Activated CD4-positive, alpha-beta T cell treated with anti-CD3 and anti-CD28 coated beads, Interleukin-10, Interleukin-2, amounts not matched to agents 100 ng/mL and 50 ng/mL, durations not matched to agents 16 hours and 8 hours (primary cell): Measurements from ENCODE around the gene ZNF668.
"Not testable (repeated sequence)": the region's sequence is repeated elsewhere in the genome, so short reads cannot be mapped to it uniquely, and the experiment has no call there.

Source experiments
- DNase-seq: peaks from one replicate; pipeline ENCODE4 v3.0.0-alpha.2; 2020

The ZNF668 gene

GRCh38 chr16:31100876-31101641 is 27.0 kb upstream of the ZNF668 start:
- not testable (repeated sequence) for DNase-seq

GRCh38 chr16:31099860-31100638 is 26.0 kb upstream of the ZNF668 start:
- DNase-seq, result no peak

DNA sequence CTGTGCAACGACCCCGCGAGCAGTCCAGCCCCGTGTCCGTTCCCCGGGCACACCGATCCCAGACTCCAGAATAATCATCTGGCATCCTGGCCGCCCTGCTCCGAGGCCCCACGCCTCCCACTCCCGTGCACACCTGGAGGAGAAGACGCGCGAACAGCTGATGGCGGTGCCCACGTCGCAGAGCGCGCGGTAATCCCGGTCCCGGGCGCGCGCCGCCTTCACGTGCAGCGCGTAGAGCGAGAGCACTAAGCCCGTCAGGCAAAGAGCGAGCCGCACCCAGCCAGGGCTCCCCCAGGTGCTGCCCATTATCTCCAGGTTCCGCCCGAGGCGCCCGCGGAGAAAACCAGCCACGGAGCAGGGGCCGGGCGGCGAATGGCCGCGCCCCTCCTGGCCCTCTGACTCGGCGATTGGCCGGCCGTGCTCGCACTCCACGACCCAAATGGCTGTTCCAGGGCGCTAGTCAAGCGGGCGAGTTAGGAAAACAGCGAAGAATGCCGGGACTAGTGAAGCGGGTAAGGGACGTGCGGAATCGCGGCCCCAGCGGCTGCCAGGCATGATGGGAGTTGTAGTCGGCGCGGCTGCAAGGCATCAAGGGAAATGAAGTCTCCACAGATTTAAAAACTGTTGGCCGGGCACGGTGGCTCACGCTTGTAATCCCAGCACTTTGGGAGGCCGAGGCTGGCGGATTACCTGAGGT is 20.5 kb upstream of the ZNF668 start, which contains the start of gene VKORC1:
VKORC1 (minus strand) TSS at position 374 of the 697 bp plus-strand sequence; CDS start at position 306, 68 bp downstream.
- DNase-seq, result peak; percentile 97

- no peak for DNase-seq
These were observed 20.0 kb upstream of the ZNF668 start for GRCh38 chr16:31094088-31094423.

GRCh38 chr16:31093132-31093703 is 19.2 kb upstream of the ZNF668 start:
- peak; percentile 18 for DNase-seq

DNA sequence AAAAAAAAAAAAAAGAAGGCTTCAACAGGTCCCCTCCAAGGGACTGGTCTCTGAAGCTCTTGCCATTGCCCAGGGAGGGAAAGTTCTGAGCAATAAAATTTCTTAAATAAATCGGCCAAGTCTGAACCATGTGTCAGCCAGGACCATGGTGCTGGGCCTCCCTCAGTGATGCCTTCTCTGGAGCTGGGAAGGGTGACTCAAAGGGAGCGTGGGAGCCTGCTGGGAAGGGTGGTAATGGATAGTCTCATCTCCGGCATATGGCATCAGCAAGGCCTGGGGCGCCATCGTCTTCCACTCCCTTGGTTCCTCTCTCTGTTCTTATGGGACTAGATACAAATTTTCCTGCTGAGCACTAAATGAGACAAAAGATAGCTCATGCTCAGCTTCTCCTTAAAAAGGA is 18.3 kb upstream of the ZNF668 start:
- no peak for DNase-seq

DNA sequence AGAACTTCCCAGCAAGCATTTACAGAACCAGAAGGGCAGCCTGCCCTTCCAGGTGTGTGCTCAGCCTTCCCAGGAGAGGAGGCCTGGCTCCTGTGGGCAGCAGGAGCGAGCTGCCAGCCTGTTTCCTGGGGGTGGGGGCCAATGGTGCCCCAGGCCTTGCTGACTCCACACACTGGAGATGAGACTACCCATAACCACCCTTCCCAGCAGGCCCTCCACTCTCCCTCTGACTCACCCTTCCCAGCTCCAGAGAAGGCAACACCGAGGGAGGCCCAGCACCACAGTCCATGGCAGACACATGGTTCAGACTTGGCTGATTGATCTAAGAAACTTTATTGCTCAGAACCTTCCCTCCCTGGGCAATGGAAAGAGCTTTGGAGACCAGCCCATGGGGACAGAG is 16.5 kb upstream of the ZNF668 start:
- DNase-seq, result no peak

DNA sequence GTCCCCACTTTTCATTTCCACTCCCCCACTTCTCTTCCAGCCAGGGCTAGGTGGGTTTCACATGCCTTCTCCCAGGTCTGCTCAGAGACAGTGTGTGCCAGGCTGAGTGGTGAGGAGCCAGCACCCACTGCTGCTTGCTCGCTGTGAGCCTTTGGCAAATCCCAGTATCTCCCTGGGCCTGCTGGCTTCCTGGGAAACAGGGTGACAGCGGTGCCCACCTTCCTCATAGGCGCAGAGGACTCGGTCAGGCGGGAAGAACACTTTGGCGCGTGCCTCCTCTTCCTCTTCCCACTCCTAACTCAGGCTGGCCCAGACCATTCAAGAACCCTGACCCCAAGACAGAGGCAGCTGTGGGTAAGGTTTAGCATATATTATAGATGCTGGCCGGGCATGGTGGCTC is 15.2 kb upstream of the ZNF668 start:
- no peak for DNase-seq

GRCh38 chr16:31088459-31089183 is 14.6 kb upstream of the ZNF668 start, which contains the start of gene PRSS53:
PRSS53 (minus strand) TSS chr16:31088943; CDS start chr16:31088809, 134 bp downstream.
- DNase-seq, result no peak

GRCh38 chr16:31087971-31088370 is 13.9 kb upstream of the ZNF668 start:
- no peak for DNase-seq

DNA sequence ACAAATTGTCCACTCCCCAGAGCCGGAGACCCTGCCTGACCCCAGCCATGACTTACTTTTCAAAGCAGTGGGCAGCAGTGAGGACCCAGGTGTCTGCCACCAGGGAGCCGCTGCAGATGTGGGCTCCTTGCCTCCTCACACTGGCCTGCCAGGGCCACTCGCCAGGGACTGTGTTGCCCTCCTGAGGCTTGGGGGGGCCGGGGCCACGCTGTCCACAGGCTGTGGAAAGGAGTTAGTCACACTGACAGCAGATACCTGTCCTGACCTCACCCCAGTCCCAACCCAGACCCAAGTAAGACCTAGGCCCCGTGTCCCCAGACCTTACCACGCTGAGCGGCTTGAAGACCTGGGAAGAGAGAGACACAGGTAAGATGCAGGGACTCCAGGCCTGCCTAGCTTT is 13.4 kb upstream of the ZNF668 start:
- no peak for DNase-seq

GRCh38 chr16:31086629-31086906 is 12.5 kb upstream of the ZNF668 start:
- DNase-seq, result no peak

DNA sequence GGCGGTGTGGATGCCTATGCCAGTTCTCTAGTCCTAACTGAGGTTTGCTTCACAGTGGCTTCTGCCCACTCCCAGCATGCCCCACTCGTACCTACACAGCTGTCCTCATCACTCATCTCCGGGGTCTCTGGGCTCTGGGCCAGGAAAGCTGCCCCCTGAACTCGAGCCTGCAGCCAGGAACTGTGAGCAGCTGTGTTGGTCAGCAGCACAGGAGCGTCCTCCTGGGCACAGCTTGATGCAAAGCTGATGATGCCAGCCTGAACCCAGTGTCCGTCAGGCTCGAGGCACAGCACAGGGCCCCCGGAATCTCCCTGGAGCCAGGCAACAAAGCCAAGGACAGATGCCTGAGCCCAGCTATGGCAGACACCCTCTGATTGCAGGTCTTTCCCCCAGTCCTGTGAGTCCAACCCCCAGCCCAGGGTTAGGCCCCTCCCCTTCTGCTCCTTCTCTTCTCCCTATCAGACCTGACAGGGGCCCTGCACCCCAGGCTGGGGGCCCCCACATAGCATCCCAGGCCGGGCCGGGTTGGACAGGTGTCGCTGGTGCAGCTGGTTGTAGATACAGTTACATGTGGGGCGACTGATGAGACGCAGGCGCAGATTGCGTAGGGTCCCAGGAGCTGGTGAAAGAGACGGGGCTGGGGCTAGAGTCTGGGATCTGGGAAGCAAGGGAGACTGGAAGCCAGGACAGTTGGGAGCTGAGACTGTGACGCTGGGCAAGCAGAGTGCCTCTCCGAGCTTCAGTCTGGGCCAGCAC is 12.0 kb upstream of the ZNF668 start:
- no peak for DNase-seq

- no peak for DNase-seq
These were observed 11.4 kb upstream of the ZNF668 start for GRCh38 chr16:31085411-31085810.

GRCh38 chr16:31084584-31085302 is 10.7 kb upstream of the ZNF668 start:
- no peak for DNase-seq

DNA sequence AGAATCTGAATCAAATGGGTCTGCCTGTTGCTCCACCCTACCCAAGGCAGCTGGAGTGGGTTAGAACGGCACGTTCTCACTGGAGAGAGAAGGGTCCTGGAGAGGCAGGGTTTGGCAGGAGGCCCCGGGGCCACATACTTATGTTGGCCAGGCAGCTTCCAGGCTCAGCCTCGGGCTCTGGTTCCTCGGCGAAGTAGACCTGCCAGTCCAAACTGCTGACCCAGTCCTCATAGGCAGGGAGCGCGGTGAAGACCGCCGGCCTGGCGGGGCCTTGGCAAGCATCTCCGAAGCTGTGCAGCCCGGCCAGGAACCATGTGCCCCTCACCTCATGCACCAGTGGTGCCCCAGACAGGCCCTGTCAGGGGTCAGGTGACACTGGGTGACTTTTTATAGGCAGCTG is 9.9 kb upstream of the ZNF668 start:
- no peak for DNase-seq

DNA sequence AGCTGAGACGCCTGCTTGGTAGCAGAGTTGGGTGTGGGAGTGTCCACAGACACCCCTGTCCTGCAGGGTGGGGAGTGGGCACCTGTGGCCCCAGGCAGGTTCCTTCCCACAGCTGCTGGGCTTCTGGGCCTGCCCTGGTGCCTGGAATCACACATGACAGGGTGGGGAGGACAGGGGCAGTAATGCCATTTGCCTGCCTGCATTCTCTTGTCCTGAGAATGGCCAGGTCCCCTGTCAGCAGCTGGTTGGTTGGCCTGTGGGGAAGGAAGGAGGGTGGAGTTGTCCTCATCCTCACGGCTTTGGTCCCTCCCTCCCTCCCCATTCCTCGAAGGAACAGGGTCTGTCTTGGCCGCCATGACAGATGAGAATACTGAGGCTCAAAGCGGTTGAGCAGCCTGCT is 9.5 kb upstream of the ZNF668 start:
- no peak for DNase-seq

DNA sequence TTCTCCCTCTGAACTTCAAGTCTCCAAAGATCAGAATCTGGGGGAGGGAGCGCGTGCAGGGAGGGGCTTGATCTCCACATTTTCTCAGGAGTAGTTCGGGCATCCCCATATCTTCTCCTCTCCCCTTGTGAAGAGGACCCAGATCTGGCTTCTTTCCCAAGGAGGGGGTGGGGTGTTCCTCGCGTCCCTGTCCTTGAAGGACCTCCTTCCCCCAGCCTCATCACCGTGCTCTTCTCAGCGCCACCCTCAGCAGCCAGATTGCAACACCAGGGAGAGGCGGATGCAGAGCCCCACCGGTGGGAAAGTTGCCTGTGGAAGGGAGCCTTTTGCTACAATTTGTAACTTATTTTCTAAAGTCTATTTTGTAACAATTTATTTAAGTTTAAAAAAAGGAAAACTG is 9.0 kb upstream of the ZNF668 start:
- DNase-seq, result no peak

- no peak for DNase-seq
These were observed 8.5 kb upstream of the ZNF668 start for GRCh38 chr16:31082368-31083045.

GRCh38 chr16:31081428-31082351 is 7.7 kb upstream of the ZNF668 start:
- no peak for DNase-seq
